HG03521 (cell line): ENCODE results near the gene SPEN.
A peak's percentile ranks its signal among the peaks of the same experiment; 100 is the strongest.

Source experiments
- ATAC-seq: cut with Tn5 transposase; IDR thresholded peaks from one replicate; pipeline ENCODE4 v1.9.1; 2021; ENCODE audit warnings: mild to moderate bottlenecking, moderate library complexity; ENCODE audit not compliant: unreplicated experiment

SPEN gene

DNA sequence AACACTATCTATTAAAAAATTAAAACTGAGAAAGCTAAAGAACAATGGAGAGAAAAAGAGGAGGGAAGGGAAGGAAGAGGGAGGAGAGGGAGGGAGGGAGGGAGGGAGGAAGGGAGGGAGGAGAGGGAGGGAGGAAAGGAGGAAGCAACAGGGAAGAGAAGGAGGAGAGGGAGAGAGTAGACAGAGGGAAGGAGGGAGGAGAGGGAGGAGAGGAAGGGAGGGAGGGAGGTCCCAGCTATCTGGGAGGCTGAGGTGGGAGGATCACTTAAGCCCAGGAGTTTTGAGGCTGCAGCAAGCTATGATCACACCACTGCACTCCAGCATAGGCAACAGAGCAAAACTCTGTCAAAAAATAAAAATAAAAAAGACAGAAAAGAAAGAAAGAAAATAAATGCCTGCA, 111.9 kb downstream of the SPEN start:
- ATAC-seq, result no peak

DNA sequence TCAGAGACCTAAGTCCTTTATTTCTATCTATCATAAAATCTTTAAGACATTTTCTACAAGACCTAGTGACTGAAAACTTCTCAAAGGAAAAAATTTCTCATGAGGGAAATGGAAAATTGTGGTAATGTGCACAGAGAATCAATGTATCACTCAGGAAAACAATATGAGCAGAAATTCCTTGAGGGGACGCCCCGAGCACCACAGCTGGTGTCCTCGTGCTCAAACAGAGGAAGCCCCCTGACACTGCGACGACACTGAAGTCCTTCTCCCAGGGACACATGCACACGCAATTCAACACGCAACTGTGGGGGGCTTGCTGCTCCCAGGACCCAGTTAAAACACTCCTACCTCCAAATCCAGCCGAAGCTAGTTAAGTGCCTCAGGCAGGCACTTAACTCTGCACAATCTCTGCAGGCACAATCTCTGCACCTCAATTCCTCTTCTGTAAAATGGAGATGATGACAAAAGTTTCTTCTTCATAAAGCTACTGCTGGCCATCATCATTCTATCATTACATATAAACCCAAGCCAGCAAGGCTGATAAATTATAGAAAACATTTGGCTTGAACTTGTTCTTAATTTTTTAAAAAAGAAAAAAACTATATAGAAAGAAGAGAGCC, 112.4 kb downstream of the SPEN start:
- ATAC-seq, result no peak

DNA sequence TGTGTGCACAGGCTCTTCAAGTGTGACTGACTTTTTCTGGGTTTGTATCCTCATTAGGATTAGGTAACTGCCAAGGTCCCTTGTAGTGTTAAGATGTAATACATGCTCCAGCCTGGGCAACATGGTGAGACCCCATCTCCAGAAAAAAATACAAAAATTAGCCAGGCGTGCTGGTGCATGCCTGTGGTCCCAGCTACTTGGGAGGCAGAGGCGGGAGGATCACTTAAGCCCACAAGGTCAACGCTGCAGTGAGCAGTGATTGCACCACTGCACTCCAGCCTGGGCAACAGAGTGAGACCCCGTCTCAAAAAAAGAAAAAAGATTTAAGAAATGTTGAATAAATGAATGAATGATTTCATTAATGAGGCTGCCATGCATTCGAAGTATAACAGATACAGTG, 113.3 kb downstream of the SPEN start:
- no peak for ATAC-seq

DNA sequence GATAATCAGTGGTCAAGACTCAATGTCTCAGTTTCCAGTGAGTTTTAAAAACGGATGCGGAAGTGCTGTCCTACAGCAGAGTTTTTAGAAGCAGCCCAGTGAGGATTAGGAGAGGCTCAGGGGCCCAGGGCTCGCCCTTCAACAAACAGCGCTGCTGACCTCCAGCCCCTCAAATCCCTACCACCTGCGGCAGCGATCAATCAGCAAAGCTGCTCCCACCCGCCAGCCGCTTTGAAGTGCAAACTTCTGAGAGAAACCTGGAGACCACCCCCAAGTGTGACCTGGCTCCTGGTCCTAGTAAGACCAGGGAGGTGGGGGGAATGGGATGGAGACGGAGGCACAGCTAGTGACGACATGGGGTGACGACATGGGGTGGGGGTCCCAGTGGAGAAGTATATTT, 114.0 kb downstream of the SPEN start:
- ATAC-seq, result no peak

DNA sequence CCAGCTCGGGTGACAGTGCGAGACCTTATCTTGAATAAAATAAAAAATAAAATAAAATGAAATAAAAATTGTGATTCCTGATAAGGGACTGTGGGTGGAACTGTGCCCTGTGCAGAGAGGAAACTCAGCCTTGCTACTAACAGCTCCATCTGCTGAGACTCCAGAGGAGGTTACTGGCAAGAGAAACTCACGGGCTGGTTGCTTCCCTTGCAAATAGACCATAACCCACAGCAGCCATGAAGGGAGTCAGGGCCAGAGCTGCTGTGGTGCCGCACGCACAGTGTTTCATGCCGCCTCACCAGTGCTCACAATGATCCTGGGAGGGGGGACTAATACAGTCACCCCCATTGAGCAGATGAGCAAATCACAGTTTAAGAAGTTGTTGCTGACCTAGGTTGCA, 114.7 kb downstream of the SPEN start:
- ATAC-seq, result no peak

DNA sequence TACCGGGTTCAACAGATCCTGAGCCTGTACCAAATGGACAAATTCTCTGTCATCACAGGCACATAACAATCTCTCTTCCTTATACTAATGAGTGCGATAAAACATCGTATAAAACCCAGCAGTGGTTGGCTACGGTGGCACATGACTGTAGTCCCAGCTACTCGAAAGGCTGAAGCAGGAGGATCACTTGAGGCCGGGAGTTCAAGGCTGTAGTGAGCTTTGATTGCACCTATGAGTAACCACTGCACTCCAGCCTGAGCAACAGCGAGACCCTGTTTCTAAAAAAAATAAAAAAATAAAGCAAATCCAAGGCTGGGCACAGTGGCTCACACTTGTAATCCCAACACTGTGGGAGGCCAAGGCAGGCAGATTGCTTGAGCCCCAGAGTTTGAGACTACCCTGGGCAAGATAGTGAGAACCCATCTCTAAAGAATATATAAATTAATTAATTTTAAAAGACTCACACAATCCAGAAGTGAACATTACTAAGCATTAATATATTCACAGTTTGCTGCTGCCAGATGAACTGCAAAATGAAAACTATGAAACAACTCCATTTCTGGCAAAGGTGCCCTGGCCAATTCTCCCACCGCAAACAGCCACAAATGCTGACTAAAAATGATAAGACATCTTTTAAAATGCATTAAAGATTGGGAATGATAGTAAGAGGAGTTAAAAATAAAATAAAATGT, 115.3 kb downstream of the SPEN start:
- no peak for ATAC-seq

DNA sequence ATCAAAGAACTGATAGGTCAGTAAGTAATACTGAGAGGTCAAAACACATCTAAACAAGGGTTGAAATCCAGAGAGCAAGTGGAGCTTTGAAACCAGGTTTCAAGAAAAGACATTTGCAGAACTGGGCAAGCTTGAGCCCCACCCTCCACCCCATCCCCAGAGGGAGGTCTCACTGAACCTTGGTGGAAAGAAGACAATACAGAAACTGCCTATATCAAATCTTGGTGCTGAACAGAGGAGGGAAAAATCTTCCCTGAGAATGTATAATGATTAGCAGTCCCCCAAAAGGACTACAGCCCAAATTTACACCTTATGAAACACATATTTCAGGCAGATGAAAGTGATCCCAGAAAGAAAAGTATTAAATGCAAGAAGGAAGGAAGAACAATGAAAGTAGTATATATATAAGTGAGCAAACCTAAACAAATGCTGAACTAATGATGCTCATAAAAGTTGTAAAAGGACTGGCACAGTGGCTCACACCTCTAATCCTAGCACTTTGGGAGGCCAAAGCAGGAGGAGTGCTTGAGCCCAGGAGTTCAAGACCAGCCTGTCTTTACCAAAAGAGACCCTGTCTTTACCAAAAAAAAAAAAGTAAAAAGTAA, 116.0 kb downstream of the SPEN start:
- ATAC-seq, result no peak

DNA sequence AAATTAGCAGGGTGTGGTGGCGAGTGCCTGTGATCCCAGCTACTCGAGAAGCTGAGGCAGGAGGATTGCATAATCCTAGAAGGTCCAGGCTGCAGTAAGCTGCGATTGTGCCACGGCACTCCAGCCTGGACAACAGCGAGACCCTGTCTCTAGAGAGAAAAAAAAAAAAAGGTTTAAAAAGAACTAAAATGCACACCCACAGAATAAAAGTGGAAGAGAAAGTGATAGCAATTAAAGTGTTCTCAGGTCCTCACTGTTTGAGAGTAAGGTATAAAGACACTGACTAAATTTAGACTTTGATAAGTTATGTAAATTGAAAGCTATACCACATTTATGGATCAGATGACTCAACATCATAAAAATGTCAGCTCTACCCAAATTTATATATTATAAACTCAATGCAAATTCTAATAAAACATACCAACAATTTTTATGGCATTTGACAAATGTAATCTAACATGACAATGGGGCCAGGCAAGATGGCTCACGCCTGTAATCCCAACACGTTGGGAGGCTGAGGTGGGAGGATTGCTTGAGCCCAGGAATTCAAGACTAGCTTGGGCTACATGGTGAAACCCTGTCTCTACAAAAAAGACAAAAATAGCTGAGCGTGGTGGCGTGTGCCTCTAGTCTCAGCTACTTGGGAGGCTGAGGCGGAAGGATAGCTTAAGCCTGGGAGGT, 116.6 kb downstream of the SPEN start:
- ATAC-seq, result no peak

DNA sequence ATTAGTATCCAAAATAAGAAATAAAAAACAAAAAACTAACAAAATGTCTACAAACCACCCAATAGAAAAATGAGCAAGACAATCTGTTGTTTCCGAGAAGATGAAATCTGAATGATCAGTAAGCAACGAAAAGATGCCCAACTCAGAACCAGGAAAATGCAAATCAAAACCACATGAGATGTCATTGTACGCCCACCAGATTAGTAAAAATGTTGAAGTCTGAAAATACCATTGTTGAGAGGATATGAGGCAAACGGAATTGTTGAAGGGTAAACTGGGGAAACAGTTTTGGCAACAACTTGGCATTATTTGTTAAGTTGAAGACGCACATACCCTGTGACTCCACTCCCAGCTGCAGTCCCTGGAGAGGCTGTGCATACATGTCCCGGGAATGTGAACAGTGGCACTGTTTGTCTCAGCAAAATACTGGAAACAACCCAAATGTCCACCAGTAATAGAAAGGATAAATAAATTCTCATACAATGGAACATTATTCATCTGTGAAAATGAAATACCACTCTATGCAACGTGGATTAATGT, 117.8 kb downstream of the SPEN start:
- no peak for ATAC-seq

DNA sequence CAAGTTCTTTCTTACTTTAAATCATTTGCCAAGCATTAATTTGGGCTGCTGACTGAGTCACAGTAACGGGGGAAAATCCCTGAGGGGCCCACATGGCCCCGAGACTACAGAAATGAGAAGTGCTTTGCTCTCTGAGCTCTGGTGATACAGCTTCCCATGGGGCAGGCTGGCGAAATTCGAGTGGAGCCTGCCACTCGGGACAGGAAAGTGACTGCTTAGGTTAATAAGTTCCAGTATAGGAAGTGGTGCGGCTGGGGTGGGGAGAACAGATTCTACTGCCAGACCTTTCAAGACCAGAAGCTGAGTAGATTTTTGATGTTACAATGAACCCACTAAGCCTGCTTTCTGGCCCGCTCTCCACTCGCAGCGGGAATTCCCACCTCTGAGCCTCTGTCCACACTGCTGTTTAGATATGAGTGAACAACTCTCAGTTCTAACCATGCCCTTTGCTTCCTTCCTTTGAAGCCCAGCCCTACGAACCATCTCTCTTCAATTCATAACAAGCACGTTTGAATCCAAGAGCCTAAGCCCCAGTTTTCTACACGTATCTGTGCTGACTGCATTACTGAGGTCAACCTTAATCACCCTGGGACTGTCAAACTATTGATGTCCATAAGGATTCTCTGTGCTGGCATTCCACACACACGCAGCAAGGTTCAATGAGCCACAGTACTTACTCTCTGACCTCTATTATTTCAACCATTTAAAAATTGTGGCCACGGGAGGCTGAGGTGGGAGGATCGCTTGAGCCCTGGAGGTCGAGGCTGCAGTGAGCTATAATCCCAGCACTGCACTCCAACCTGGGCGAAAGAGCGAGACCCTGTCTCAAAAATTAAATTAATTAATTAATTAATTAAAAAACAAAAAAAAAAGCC, 118.8 kb downstream of the SPEN start:
- ATAC-seq, result peak; percentile 52

DNA sequence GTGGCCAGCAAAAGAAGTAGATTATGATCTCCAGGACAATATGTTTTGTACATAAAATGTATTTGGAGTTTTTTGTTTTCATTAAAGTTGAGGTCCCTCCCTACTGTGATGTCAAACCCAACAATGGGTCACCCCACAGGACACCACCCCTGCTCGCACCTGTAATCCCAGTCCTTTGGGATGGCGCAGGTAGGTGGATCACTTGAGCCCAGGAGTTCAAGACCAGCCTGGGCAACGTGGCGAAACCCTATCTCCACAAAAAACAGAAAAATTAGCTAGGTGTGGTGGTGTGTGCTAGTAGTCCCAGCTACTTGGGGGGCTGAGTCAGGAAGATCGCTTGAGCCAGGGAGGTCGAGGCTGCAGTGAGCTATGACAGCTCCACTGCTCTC, 119.4 kb downstream of the SPEN start:
- no peak for ATAC-seq

DNA sequence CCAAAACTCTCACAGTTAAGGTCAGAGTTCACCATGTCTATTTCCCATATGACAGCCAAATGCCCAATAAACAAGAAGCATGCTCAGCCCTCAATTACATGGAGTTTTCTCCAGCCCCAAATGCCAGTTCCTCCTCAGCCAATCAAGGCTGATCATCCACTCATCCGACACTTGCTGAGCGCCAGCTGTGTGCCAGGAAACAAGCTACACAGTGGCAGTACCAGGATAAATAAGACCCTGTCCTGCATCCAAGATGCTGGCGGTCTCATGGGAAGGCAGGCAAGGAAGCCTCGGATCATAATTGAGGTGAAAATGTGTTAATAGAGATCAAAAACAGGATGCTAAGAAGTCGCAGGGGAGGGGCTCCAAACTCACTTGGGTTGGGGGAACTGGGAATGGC, 120.7 kb downstream of the SPEN start:
- no peak for ATAC-seq

DNA sequence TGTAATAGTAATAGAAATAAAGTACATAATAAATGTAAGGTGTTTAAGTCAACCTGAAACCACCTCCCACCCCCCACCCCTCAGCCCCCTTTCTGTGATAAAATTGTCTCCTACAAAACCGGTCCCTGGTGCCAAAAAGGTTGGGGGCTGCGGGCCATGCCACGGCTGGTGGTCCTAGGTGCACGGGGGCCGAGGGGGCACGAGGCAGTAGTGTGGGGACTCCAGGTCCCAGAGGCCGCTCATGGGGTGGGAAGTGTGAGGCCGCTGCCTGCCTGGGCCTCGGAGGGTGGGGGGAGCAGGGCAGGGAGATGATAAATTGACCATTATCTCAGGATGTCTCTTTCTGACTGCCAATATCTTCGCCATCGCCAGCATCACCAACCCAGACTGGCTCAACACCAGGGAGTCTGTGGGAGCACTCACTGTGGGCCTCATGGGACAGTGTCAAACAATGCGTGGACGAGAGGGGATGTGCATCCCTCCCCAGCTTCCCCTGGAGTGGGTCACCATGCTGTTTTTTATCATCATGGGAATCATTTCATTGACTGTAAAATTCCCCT, 121.9 kb downstream of the SPEN start:
- no peak for ATAC-seq

DNA sequence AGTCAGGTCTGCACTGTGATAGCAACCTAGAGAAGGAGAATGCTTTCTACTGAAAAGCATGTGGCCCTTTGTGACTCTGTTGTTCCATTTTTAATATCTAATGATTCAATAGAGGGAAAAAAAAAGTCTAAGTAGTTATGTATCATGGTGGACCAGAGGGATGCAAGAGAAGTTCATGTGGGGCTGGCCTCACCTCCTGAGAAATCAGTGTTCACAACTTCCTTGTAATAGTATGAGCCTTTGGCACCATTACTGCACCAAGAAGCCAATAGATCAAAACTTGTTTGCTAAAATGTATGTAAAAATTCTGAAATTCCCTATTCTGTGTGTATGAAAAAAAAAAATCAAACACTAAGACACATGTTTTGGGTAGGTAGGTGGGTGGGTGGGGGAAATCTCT, 123.4 kb downstream of the SPEN start:
- no peak for ATAC-seq

DNA sequence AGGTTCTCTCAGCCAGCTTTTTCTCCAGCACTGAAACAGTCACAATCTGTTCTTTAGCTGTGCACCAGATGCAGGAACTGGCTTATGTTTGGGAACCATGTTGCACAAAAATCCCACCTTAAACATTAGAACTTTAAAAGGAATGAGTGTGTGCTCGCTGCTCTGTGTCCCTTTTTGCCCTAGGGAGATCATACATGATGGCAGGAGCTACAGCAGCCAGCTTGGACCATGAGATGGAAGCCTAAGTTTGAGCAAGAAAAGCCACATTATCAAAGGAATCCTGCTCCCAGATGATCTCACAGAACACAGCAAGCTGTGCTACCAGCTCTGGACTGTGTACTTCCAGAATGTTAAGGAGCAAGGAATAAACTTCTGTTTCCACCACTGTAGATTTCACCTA, 124.9 kb downstream of the SPEN start:
- ATAC-seq, result no peak

DNA sequence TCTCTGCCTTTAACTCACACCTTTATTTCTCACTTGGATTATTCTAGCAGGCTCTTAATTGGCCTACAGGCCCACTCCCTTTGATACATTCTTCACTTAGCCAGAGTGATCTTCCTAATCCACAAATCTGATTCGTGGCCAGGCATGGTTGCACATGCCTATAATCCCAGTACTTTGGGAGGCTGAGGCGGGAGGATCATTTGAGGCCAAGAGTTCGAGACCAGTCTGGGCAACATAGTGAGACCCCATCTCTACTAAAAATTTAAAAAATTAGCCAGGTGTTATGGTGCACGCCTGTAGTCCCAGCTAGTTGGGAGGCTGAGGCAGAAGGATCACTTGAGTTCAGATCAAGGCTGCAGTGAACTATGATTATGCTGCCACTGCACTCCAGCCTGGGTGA, 126.3 kb downstream of the SPEN start:
- no peak for ATAC-seq

DNA sequence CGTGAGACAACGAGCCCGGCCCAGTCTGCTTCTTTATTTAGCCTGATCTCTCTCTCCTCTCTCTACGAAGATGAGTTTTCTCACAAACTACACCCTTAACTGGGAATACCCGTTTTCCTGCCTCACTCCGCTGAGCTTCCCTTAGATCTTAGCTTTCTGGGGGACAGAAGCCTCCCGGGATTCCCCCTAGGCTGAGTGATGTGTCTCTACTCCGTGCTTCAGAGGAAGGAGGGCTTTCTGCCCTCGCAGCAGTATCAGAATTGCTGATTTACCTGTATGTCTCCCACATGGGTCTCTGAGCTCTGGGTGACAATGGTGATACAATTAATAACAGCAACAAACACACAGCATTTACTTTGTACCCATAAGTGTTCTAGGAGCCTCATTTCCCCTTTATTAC, 127.3 kb downstream of the SPEN start:
- ATAC-seq, result no peak

DNA sequence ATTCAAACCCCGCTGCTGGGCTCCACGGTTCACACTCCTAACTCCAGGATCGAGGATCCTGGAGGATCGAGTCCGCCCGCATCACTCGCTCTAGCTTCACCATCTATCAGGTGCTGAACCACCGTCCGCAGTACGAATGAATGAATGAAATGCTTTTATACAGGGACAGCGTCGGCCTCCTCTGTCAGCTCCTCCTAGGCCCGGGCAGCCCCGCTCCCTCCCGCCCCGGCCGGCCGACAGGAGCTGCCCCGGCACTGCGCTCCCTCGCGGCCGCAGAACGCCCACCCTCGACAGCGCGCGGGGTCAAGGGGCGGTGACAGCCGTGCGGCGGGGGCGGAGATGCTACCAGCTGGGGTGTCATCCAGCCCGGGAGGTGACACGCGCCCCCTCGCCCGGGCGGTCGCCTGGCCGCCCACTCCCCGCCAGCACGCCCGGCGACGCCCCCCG, 127.9 kb downstream of the SPEN start:
- peak; percentile 66 for ATAC-seq

DNA sequence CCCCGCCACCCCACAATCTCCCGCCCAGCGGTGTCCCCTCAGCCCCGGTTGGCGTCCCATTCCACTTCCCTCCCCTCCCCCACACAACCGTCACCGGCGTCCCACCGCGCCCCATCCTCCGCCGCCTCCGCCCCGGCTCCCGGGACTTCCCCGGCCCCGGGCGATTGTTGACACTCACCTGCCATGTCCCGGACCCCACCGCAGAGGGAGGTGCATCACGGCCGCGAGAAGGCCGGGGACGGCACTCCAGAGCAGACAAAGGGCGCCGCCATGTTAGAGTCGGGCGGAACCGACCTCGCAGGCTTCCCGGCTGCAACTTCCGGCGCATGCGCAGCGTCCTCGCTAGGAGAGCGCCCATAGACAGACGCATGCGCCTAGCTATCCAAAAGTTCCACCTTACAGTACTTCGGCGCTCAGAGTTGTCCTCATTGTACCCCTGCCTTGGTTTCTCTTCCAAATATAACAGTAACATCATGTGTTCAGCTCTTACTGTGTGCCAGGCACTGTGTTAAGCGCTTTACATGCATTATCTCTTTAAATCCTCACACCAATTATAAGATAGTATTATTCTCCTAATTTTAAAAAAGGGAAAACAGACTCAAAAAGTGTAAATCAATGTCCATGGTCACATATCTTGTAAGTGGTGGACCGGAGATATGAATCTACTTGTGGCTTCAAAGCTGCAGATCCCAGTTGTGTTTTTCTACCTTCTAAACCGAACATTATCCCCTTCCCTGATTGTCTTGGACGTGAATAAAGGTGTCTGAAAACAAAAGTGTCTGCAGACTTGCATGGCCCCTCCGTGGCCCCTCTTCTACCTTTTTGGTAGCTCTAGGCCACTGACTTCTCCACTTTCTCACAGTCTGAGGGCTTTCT, 128.5 kb downstream of the SPEN start, which contains the start of gene ZBTB17:
TSS of gene ZBTB17 (minus strand) at position 297 of the 876 bp plus-strand sequence. CDS start 27,606 bp downstream, outside the sequence.
- peak; percentile 79 for ATAC-seq
